GM19240 (cell line): ENCODE data around the gene IL17F.

ENCODE experiments used
- DNase-seq: peaks from one replicate; pipeline ENCODE4 v3.0.0; 2011; ENCODE audit warnings: low spot score; ENCODE audit not compliant: insufficient read length

IL17F gene

DNA sequence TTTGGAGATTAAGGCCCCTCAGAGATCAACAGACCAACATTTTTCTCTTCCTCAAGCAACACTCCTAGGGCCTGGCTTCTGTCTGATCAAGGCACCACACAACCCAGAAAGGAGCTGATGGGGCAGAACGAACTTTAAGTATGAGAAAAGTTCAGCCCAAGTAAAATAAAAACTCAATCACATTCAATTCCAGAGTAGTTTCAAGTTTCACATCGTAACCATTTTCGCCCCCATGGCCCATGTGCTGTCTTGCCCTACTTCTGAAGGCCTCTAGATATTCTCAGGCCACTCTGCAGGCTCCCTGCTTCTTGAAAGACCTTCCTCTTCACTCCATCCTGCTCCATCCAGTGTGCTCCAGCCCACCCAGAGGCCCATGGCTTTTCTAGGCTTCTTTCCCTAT lies 53.9 kb downstream of the IL17F start:
- DNase-seq: no peak

DNA sequence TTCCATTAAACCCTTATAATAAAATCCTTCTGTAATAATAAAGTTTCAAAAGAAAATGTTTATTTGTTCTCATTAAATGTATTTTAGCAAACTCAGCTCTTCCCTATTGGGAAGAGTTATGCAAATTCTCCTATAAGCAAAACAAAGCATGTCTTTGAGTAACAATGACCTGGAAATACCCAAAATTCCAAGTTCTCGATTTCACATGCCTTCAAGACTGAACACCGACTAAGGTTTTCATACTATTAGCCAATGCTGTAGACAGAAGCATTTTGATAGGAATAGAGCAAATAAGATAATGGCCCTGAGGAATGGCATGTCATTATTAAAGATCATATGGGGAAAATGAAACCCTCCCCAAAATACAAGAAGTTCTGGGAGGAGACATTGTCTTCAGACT lies 54.3 kb downstream of the IL17F start:
- DNase-seq: no peak

DNA sequence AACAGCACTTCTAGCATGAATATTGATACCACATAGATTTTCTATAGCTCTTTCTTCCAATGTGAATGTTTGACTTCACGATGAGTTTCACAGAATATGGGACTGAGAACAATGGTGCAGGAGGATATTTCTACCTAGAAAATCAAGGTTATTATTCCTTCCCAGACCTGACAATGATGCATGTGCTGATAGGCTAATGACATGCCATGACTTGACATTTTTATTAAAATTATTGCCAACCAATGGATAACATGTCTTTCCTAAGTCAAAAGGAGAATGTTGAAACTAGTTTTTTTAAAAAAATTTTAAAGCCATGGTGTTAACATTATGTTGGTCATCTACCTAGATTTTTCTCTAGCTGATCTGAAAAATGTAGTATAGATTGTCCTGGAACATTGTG lies 57.2 kb downstream of the IL17F start:
- no peak for DNase-seq
